NCI-H82 treated with DMSO at 0.1 percent for 48 hours (cell line): Measurements from ENCODE around the gene SRGAP2C.
"Not testable (repeated sequence)": the region's sequence is repeated elsewhere in the genome, so short reads cannot be mapped to it uniquely, and the experiment has no call there.

ENCODE experiments used
- DNase-seq: peaks from one replicate; lab custom pipeline; 2025; ENCODE audit not compliant: unreplicated experiment; lab: John Stamatoyannopoulos, UW

SRGAP2C gene

GRCh38 chr1:121414905-121415304 lies 230.1 kb downstream of the SRGAP2C start:
- DNase-seq: no peak

GRCh38 chr1:121417325-121417923 lies 232.6 kb downstream of the SRGAP2C start:
- DNase-seq: no peak

- no peak for DNase-seq
These were observed 233.7 kb downstream of the SRGAP2C start for GRCh38 chr1:121418369-121419049.

GRCh38 chr1:121419050-121419615 lies 234.4 kb downstream of the SRGAP2C start:
- DNase-seq: not testable (repeated sequence)

GRCh38 chr1:121421490-121421889 lies 236.7 kb downstream of the SRGAP2C start:
- DNase-seq: not testable (repeated sequence)

GRCh38 chr1:121423956-121424355 lies 239.2 kb downstream of the SRGAP2C start:
- DNase-seq: not testable (repeated sequence)

GRCh38 chr1:121433517-121433916 lies 248.7 kb downstream of the SRGAP2C start:
- DNase-seq: not testable (repeated sequence)

- DNase-seq: not testable (repeated sequence)
These were observed 254.1 kb downstream of the SRGAP2C start for GRCh38 chr1:121438862-121439261.

GRCh38 chr1:121440993-121441392 lies 256.2 kb downstream of the SRGAP2C start:
- no peak for DNase-seq
